Activated gamma-delta T cell (primary cell): ENCODE measurements around the gene PIGZ.

Experiments
- DNase-seq: peaks from one replicate; lab custom pipeline; 2025; lab: John Stamatoyannopoulos, UW

Gene PIGZ

DNA sequence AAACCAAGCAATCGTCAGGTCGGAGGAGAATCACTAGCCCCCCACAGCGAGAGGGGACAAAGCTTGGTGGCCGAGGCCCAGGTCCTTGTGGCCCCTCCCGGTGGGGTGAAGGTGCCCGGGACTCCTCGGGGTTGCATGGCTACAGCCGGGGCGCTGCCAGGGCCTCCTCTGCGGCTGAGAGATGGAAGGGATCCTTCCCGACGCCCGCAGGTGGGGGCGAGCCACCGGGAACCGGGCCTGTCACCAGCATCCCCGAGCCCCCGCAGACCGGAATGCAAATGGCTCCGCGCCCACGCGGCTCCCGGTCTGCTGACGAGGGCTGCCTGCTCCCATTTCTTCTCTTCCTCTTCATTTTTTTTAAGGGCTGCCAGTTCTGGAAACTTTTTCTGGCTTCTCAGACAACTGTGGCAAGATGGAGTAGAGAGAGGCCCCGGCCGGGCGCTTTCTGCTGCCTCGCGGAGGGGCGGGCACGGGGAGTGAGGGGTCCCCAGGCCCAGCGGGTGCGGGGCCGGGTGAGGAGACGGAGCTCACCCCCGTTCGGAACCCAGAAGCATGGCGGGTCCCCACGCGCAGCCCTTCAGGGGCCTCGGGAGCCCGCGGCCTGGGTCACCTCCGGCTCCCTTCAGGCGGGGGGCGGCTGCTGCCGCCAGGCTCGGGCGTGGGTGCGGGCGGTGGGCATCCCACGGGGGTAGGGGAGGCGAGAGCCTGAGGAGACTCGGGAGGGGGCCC, 33.5 kb upstream of the PIGZ start:
- DNase-seq, result no peak

GRCh38 chr3:197001106-197001971, 32.7 kb upstream of the PIGZ start:
- no peak for DNase-seq

GRCh38 chr3:197000211-197000610, 31.6 kb upstream of the PIGZ start:
- no peak for DNase-seq

- no peak for DNase-seq
Measured at GRCh38 chr3:196998966-196999760, 30.5 kb upstream of the PIGZ start.

- DNase-seq, result no peak
Measured at GRCh38 chr3:196997311-196997710, 28.7 kb upstream of the PIGZ start.

DNA sequence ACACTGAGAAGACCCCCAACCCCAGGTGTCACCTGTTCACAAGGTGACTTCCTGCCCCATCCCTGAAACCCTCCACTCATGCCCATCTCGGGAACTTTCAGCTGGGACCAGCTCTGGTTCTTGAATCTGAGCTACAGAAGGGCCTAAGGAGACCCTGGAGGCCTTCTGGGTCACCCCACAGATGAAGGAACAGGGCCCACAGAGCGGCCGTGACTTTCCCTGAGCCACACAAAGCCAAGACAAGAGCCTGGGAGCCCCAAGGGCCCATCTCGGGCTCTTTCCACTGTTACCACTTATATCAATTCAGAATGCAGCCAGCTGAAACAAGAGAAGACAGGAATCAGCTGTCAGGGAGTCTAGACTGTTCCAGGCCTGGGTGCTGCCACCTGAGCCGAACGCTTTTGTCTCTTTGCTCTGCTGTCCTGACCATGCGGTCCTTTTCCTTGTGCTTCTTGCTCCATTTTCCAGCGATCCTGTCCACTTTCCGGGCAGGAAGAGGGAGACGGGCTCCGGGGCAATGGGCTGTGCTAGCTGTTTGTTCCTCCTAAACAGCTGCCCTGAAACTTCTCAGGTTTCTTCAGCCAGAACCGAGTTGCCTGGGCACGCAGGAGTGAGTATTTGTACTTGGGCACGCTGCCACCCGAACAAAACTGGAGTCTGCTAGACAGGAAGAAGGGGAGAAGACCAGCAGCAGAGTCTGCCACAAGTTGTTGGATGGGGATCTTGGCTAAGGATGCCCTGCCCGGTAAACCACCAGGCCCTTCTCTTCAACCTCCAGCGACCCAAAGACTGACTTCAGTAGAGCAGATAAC, 28.0 kb upstream of the PIGZ start:
- DNase-seq, result no peak

GRCh38 chr3:196995646-196996355, 27.2 kb upstream of the PIGZ start:
- DNase-seq, result no peak

DNA sequence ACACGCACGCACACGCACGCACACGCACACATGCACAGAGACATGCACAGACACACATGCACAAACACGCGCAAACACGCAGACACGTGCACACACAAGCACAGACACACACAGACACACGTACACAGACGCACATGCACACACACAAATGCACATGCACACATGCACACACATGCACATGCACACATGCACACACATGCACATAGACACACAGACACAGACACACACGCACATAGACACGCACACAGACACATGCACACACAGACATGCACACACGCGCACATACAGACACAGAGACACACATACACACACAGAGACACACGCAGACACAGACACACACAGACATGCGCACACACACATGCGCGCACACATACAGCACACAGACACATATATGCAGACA, 26.4 kb upstream of the PIGZ start:
- no peak for DNase-seq

DNA sequence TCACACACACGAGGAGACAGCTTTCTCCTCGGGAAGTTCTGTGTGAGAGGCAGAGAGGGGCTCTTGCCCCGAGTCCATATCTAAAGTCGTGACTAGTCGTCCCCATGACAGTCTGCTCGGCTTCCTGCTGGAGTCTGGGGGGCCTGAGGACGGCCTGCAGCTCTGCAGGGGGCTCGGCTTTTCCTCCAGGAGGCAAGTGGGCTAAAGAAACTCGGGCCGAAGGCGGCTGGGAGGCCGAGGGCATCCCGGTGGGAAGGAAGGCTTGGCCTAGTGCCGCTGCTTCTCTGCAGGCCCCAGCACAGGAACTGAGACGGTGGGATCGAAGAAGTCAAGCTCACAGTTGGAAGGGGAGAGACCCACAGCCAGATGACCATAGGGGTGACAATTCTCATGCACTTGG, 25.4 kb upstream of the PIGZ start:
- DNase-seq, result no peak

GRCh38 chr3:196992461-196993065, 23.9 kb upstream of the PIGZ start:
- no peak for DNase-seq

GRCh38 chr3:196991581-196992460, 23.2 kb upstream of the PIGZ start:
- DNase-seq, result no peak

GRCh38 chr3:196990601-196991007, 22.0 kb upstream of the PIGZ start:
- no peak for DNase-seq

- DNase-seq, result no peak
Measured at GRCh38 chr3:196989721-196990262, 21.2 kb upstream of the PIGZ start.

DNA sequence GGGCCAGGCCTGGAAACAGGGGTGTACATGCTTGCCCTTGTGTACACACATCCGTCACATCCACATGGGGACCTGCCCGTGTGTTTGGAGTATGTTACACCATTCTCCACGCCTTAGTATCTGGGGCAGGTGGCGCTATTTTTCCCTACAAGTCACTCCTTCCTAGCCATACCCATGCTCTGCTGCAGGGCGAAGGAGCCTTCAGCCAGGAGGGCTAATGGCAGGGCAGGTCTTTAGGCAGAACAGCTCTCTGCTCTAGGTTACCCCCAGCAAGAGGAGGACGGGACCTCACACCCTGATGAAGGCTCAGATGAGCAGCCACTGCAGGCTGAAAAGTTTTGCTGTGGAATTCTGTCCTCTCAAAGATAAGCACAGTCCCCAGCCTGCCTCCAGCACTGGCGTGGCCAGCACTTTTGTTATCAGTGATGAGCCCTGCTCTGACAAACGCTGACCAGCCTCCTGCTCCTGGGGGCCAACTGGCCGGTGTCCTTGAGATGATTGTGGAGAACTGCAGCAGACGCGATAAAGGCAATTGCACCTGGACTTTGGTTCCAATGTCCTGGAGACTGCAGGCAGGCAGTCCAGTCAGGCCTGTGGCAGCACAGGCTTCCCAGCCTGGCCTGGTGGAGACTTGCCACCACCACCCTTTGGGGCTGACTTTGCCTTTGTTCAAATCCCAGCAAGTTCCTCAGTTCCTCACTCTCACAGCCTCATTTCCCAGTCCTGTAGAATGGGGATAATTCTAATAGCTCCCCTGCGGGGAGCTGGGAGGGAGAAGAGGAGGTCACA, 19.8 kb upstream of the PIGZ start:
- no peak for DNase-seq

DNA sequence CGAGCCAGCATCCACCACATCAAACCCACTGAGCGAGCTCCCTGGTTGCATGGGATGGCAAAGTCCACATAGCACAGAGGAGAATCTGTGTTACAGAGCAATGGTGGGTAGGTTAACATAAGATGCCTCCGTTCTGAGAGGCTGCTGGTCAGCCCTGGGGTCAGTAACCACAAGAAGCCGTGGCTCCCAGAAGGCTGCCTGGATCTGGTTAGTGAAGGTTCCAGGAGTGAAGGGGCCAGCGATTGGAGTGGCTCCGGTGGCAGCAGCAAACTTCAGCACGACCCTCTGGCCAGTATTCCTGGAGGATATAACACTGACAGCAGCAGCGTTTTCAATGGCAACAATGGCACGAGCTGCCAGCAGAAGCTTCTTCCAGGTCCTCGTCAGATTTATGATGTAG, 18.4 kb upstream of the PIGZ start:
- no peak for DNase-seq

DNA sequence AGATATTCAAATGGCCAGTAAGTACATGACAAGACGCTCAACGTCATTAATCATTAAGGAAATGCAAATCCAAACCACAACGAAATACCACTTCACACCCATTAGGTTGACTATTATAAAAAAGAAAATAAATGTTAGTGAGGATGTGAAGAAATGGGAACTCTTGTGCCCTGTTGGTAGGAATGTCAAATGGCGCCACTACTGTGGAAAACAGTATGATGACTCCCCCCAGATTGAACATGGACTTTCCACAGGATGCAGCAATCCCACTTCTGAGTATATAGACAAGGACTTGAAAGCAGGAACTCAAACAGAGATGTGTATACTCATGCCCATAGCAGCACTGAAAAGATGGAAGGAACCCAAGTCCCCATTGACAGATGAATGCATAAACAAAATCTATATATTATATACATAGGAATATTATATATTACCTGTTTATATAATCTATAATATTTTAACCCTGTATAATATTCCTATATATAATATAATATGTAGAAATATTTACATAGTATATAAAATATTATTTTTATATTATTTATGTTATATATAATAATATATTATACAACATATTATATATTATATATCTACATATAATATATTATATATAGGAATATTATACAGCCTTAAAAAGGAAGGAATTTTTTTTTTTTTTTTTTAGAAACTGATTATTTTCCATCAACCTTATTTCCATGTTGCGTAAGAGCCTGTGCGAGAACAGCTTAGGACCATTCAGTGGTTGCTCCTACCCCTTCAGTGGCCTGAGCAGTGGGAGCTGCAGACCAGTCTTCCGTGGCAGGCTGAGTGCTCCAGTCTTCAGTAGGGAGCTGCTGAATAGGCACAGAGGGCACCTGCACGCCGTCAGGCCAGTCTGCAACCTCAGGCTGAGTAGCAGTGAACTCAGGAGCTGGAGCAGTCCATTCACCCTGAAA, 17.6 kb upstream of the PIGZ start:
- no peak for DNase-seq

- DNase-seq, result no peak
Measured at GRCh38 chr3:196985298-196985697, 16.7 kb upstream of the PIGZ start.
